Measurements from ENCODE around the gene THG1L. TPM values are rescaled to one million over a fixed set of nuclear protein-coding genes. Genes with fewer than 3 reads are reported as not detected.
"Not testable (repeated sequence)": the region's sequence is repeated elsewhere in the genome, so short reads cannot be mapped to it uniquely, and the experiment has no call there.

Gene THG1L
- total RNA-seq, 4 donors from 2014 or later: 2.2 to 16.8 (median 7.0) TPM

DNA sequence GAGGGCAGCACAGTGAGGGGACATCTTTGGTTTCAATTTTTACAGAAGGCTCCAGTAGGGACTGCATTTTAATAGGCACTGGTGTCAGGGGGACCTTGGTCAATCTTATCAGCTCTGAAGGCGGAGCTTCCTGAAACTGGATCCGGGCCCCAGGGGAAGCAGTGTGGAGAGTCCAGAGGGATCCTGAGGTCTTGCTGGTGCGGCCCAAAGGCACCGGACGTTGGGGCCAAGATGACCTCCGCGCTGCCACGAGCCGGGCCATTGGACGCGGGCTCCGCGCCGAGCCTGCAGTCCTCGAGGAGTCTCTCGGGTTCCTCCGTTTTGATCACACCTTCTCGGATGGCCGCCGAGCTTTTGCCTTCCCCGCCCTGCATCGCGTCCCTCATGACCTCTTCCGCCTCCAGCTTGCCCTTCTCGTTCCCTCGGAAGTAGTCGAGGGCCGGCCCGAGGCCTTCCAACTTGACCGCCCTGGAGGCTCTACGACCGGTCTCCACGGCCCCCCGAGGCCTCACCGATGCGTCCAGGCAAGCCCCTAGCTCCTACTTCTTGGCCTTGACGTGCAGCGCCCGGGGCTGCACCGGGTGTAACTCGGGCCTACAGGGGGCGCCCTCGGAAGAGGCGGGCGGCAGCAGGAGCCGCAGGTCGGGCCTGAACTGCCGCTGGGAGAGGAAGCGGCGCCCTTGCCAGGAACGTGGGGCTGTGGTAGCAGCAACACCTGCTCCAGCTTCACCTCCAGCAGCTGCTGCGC, 41.1 kb upstream of the THG1L start:
- Histone ChIP-seq H3K4me1 (peaks cover 0 to 5% (median 2%) of the 10 kb centered on the region in 4 donors), H3K36me3 (no peaks in the 10 kb centered on the region), H3K4me3 (no peak overlapping the region), H3K27ac (no peak overlapping the region), H3K9me3 (no peaks in the 10 kb centered on the region), H3K27me3 (no peaks in the 10 kb centered on the region)
- in situ Hi-C loops (cut with MboI; ENCODE audit: low pct_ligation_motif_present in 1 of 4, low pct_unique_long_range_greater_than_20kb in 1 of 4, low sequenced_read_pairs in 3 of 4) (no loop called here), intact Hi-C loops (cut with DNase I; ENCODE audit: low total_unique reads) (no loop called here)
- no peak for TF ChIP-seq POLR2A (IDR thresholded peaks at IDR 0.05)
- TF ChIP-seq, protein P1, sequence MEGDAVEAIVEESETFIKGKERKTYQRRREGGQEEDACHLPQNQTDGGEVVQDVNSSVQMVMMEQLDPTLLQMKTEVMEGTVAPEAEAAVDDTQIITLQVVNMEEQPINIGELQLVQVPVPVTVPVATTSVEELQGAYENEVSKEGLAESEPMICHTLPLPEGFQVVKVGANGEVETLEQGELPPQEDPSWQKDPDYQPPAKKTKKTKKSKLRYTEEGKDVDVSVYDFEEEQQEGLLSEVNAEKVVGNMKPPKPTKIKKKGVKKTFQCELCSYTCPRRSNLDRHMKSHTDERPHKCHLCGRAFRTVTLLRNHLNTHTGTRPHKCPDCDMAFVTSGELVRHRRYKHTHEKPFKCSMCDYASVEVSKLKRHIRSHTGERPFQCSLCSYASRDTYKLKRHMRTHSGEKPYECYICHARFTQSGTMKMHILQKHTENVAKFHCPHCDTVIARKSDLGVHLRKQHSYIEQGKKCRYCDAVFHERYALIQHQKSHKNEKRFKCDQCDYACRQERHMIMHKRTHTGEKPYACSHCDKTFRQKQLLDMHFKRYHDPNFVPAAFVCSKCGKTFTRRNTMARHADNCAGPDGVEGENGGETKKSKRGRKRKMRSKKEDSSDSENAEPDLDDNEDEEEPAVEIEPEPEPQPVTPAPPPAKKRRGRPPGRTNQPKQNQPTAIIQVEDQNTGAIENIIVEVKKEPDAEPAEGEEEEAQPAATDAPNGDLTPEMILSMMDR (IDR thresholded peaks at IDR 0.05): no peak
- no peak for TF ChIP-seq POLR2AphosphoS5 (IDR thresholded peaks at IDR 0.05)
- no peak for TF ChIP-seq EP300 (IDR thresholded peaks at IDR 0.05; ENCODE audit: low read depth)
- DNase-seq: no peak
- 86 to 93% methylated on average over 12 to 49 of the region's 52 CpGs for WGBS, 2 donors (ENCODE audit: low coverage in 1 of 2)

DNA sequence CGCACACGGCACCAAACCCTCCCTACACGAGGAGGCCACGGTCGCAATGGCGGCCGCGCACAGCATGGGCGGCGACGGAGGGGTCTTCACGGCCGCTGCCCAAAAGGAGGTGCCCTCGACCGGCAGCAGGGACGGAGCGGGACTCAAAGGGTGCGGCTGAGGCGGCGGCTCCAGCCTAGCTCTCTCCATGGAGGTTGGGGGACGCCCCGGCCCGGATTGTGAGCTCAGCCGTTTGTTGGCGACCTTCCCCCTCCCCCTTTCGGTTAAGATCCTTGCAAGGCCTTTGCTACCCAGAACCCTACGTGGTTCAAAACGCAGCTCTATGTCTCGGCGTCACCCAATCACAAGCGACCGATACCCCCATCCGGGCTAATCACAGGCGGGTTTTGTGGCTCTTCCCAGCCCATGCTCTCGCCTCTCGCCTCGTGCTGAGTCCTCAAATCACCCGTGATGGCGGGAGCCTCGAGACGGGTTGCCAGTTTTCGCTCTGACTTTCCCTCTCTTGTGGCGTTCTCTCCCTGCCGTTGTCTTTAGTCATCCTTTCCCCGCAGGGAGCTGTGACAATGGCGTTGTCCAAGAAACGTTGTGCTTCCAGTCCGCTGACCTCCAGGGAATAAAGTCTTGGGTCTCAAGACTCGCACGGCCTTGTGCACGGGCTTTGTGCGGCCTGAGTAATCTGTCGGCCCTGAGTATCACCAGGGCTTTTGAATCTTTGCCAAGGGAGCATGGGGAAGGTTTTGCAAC, 40.4 kb upstream of the THG1L start:
- no peak for DNase-seq
- intact Hi-C loops (cut with DNase I; ENCODE audit: low total_unique reads): no loop called here
- no peaks in the 10 kb centered on the region for H3K36me3 ChIP-seq
- H3K27me3 ChIP-seq: no peaks in the 10 kb centered on the region
- in situ Hi-C loops (cut with MboI; ENCODE audit: low pct_ligation_motif_present in 1 of 4, low pct_unique_long_range_greater_than_20kb in 1 of 4, low sequenced_read_pairs in 3 of 4): no loop called here
- no peak overlapping the region for H3K27ac ChIP-seq
- no peak overlapping the region for H3K4me3 ChIP-seq
- TF ChIP-seq POLR2A (IDR thresholded peaks at IDR 0.05) (no peak), EP300 (IDR thresholded peaks at IDR 0.05; ENCODE audit: low read depth) (no peak), POLR2AphosphoS5 (IDR thresholded peaks at IDR 0.05) (no peak)
- TF ChIP-seq, protein P1 (IDR thresholded peaks at IDR 0.05): no peak
- no peaks in the 10 kb centered on the region for H3K9me3 ChIP-seq
- peaks cover 0 to 5% (median 2%) of the 10 kb centered on the region in 4 donors for H3K4me1 ChIP-seq
- 85 to 97% methylated on average over 5 to 53 of the region's 53 CpGs for WGBS, 2 donors (ENCODE audit: low coverage in 1 of 2)

DNA sequence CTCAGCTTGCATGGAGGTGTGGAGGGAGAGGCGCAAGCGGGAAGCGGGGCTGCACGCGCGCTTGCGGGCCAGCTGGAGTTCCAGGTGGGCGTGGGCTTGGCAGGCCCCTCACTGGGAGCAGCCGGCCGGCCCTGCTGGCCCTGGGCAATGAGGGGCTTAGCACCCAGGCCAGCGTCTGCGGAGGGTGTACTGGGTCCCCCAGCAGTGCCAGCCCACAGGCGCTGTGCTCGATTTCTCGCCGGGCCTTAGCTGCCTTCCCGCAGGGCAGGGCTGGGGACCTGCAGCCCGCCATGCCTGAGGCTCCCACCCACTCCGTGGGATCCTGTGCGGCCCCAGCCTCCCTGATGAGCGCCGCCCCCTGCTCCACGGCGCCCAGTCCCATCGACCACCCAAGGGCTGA, 37.4 kb upstream of the THG1L start:
- H3K36me3 ChIP-seq; DNase-seq; H3K4me3 ChIP-seq; H3K4me1 ChIP-seq; H3K9me3 ChIP-seq; H3K27me3 ChIP-seq; H3K27ac ChIP-seq; in situ Hi-C loops (cut with MboI; ENCODE audit: low pct_ligation_motif_present in 1 of 4, low pct_unique_long_range_greater_than_20kb in 1 of 4, low sequenced_read_pairs in 3 of 4); intact Hi-C loops (cut with DNase I; ENCODE audit: low total_unique reads): not testable (repeated sequence)
- 99 to 100% methylated on average over 6 to 15 of the region's 25 CpGs for WGBS, 2 donors (ENCODE audit: low coverage in 1 of 2)

DNA sequence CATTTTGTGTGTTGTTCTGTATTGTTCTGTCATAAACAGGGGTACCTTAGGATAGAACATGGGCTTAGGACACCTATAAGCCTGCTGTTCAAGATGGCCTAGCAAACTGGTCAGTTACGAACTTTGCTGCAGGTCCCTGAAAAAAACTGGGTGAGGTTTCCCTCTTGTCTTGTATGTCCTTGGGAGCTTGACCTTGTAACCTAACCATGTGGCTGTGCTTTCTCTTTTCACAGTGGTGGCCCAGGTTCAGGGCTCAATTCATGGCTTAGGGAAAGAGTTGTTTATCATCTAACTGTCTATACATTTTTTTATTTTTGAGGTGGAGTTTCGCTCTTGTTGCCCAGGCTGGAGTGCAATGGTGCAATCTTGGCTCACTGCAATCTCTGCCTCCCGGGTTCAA, 35.1 kb upstream of the THG1L start:
- H3K4me1 ChIP-seq; H3K36me3 ChIP-seq; H3K27me3 ChIP-seq; in situ Hi-C loops (cut with MboI; ENCODE audit: low pct_ligation_motif_present in 1 of 4, low pct_unique_long_range_greater_than_20kb in 1 of 4, low sequenced_read_pairs in 3 of 4); intact Hi-C loops (cut with DNase I; ENCODE audit: low total_unique reads); DNase-seq; H3K4me3 ChIP-seq; H3K27ac ChIP-seq; H3K9me3 ChIP-seq: not testable (repeated sequence)
- WGBS, 2 donors (ENCODE audit: low coverage in 1 of 2): 82 to 92% methylated on average over 2 to 3 of the region's 3 CpGs

DNA sequence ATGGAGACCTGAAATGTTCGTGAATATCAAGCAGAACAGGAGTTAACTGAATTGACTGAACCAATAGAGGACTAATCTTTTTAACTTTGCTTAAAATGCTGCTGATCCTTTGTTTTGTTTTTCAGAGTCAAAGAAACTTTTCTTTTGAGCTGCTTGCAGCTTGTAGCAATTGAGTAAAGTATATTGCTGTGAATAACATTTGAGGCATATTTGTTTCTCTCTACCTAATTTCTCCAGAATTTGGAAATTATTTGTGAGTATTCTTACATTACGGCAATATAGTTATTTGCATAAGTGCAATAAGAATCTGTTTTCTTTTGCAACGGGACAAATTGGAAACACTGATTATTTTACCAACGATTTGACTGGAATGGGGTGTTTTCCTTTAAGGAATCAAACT, 32.5 kb upstream of the THG1L start:
- 69 to 86% methylated on average over 2 to 4 of the region's 4 CpGs for WGBS, 2 donors (ENCODE audit: low coverage in 1 of 2)
- DNase-seq; intact Hi-C loops (cut with DNase I; ENCODE audit: low total_unique reads); H3K27ac ChIP-seq; H3K4me3 ChIP-seq; H3K27me3 ChIP-seq; in situ Hi-C loops (cut with MboI; ENCODE audit: low pct_ligation_motif_present in 1 of 4, low pct_unique_long_range_greater_than_20kb in 1 of 4, low sequenced_read_pairs in 3 of 4); H3K4me1 ChIP-seq; H3K36me3 ChIP-seq; H3K9me3 ChIP-seq: not testable (repeated sequence)

Measured in transverse colon (tissue), 4 donors.